Stimulated activated CD8-positive, alpha-beta memory T cell treated with anti-CD3 and anti-CD28 coated beads, Interleukin-2, amount 100 ng/mL, for 48 hours (primary cell): ENCODE measurements around the gene NTSR1.

Experiments used
- DNase-seq, 2 donors: peaks; one replicate each; pipeline ENCODE4 v3.0.0-alpha.2; 2020; ENCODE audit warnings: low read depth in 2 of 2

Gene NTSR1

DNA sequence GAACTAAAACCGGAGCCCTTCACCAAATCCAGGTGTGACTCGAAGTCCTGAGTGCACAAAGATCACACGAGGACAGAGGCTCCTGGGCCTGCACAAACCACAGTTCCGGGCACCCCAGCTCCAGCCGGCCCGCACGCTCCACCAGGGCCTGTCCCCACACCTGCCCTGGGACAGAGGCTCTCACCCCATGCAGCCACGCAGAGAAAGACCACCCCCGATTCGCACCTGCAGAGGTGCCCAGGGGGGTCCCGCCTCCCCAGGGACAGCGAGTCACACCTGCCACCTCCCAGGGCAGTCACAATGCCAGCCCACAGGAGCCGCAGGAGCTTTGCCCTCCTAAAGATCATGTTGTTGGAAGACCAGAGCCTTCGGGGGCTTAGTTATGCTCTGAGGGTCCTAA is 62.3 kb downstream of the NTSR1 start:
- no peak for DNase-seq

GRCh38 chr20:62771396-62772102 is 62.9 kb downstream of the NTSR1 start:
- no peak for DNase-seq

GRCh38 chr20:62772103-62772611 is 63.5 kb downstream of the NTSR1 start:
- DNase-seq, result no peak

DNA sequence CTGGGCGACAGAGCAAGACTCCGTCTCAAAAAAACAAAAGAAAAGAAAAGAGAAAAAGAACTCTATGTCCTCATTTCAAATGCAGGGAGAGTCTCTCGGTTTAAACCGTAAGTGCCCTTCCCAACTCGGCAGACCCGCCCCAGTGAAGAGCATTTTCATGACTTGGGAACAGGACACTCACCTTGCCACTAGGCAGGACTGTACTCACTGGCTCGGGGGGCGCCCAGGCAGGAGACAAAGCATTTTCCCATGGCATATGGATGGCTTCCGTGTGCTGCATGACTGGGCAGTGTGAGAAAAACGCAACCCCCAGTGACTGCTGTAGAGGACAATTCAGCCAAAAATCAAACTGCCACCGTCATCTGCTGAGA is 64.0 kb downstream of the NTSR1 start:
- no peak for DNase-seq

DNA sequence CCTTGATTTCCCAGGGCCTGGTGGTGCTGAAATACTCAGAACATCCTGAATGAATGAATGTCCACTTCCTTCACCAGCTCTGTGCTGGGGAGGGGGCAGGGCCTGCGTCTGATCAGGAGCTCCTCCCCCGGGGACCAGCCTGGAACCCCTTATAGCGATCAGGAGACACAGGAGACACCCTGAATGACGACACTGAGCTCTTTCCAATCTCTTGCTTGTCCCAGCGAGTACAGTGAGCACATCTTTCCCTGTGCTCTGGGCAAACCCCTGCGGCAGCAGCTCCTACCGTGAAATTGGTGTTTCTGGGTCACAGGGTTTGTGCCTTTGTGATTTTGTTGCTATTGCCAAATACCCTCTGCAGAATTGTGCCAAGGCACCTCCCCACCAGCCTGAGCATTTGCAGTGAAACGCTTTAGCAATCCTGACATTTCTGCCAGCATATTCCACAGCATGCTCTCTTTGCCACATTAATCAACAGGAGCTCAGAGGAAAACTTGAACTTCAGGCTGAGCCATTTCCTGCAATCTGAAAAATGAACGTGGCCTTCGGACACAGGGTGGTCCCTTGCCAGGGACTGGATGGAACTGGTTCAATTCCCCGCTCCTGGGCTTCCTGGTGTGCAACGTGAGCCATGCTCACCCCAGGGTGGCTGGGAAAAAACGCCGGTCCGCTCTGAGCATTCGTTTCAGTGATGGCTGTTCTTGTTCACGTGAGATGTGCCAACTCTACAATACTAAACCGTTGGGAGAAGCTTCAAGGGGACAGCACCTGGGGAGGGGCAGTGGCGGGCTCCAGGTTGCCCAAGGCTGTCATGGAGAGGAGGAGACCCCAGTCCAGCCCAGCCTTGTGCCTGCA is 64.6 kb downstream of the NTSR1 start:
- DNase-seq, result no peak

DNA sequence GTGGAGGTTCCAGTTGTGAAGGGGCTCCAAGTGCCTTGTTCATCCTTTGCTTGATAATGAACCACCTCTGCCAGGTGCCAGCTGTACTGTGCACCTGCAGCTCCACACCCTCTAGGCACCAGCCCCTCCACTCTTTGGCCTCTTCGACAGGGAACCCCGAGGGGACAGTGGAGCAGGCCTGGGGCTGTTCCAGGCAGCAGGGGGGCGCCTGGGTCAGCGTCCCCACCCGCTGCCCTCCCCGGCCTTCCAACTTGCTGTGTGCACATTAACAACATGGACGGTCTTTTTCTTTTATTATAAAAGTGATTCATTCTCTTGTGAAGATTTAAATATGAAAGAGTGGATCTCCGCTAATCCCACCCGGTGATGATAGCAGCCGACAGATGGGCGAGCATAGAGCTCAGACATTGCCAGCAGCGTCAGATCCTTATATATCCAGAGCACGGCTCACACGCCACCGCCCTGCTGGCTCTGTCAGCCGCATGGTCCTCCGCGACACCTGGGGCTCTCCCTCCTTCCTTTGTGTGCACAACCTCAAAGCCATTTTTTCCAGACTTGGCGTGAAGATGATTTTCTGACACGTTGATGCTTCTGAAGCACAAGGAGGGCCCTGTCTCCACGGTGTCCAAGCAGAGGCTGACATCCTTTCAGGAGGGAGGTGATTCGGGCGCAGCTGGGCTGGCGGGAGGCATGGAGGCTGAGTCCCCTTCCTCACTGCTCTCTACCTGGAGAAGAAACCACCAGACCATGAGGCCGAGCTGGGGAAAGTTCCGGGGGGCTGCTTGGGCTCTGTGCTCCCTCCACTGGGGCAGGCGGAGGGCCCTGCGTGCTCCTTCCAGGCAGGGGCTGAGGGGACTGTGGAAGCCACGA is 65.4 kb downstream of the NTSR1 start:
- no peak for DNase-seq

- no peak for DNase-seq
Observed at GRCh38 chr20:62774762-62775161, 66.1 kb downstream of the NTSR1 start.

- no peak for DNase-seq
Observed at GRCh38 chr20:62775206-62775605, 66.6 kb downstream of the NTSR1 start.

DNA sequence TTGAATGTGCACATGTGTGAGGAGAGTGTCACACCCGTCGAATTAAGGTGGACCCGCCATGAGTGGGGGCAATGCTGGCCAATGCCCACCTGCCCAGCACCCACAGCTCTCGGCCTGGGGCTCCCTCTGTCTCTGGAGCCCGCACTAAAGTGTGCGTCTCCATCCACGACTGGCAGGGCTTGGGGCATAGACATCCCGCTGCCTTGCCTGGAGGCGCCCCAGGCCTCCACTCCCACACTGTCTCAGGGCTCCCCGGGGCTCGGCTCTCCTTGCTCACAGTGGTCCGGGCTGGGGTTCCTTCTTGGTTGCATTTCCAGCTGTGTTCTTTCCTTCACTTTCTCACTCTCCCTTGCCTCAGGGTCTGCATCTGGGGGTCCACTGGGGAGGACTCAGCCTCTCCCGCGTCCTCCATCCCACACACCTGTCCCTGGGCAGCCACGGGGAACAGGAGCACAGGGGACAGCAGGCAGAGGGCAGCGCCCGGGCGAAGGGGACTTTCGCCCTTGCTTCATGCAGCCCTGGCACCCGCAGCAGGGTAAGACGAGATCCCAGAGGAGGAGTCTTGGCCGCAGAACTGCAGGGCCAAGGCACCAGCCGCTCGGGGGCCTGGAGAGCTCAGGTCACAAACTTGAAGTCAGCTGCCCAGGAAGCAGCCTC is 67.5 kb downstream of the NTSR1 start:
- DNase-seq, result no peak

- DNase-seq, result peak; percentile 45 to 50
Observed at GRCh38 chr20:62776692-62777527, 68.3 kb downstream of the NTSR1 start.

- no peak for DNase-seq
Observed at GRCh38 chr20:62777528-62777830, 68.8 kb downstream of the NTSR1 start.

DNA sequence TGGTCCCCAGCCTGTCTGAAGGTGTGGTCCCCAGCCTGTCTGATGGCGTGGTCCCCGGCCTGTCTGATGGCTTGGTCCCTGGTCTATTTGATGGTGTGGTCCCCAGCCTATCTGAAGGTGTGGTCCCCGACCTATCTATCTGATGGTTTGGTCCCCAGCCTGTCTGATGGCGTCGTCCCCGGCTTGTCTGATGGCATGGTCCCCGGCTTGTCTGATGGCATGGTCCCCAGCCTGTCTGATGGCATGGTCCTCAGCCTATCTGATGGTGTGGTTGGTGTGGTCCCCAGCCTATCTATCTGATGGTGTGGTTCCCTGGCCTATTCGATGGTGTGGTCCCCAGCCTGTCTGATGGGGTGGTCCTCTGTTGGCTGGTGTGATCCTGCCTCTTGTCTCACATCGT is 69.4 kb downstream of the NTSR1 start:
- DNase-seq, result no peak

DNA sequence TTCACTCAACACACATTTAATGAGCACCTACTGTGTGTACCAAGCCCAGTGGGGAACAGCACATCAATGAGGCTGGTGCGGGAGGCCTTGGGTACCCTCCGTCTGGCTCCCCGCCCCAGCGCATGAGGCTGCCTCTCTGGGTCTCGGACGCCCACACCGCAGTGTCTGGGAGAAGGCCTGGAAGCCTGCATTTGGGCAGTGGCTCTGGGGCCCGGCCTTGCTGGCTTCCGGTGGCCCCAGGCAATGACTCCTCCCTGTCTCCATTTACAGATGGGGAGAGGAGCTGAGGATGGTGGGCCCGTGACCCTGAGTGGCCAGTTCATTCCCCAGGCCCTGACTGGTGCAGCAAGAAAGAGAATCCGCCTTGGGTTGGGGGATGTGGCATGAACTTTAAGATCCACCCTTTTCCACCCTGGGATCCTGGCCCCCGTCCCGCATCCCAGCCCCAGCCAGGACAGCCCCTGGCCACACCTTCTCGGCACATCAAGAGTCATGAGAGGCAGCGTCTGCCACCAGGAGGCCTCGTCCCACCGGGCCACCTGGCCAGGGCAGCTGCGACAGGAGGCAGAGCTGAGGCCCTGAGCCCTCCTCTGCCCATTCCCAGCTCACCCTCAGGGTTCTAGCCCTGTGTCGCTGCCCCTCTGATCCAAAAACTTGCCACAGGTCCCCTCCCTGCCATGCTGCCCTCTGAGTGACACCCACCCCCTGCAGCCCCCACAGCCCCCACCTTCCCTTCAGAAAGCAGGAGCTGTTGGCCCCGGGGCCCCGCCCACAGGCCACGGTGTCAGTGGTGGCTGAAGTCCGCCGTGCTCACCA is 70.2 kb downstream of the NTSR1 start:
- no peak for DNase-seq

- no peak for DNase-seq
Observed at GRCh38 chr20:62779417-62779685, 70.7 kb downstream of the NTSR1 start.

GRCh38 chr20:62780204-62780603 is 71.6 kb downstream of the NTSR1 start:
- no peak for DNase-seq

GRCh38 chr20:62780696-62781095 is 72.1 kb downstream of the NTSR1 start:
- DNase-seq, result no peak

DNA sequence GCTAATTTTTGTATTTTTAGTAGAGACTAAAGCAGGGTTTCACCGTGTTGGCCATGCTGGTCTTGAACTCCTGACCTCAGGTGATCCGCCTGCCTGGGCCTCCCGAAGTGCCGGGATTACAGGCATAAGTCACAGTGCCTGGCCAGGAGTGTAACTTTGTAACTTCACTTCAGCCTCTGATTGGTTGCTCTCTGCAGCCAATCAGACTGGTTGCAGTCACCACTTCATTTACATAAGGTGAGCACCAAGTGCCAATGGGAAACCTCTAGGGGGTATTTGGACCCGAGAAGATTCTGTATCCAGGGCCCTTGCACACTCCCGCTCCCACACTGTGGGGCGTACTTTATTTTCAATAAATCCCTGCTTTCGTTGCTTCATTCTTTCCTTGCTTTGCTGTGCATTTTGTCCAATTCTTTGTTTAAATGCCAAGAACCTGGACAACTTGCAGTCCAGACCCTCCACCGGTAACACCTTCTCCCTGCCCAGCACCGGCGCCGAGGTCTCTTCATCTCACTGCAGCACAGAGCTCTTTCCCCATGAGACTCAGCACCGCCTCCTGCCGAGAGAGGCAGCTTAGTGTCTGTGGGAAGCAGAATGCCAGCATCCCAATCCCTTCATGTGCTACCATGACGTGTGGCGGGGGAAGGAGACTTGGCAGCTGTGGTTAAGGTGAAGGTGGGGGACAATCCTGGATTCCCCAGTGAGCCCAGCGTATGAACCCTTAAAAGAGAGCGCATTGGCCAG is 73.7 kb downstream of the NTSR1 start:
- DNase-seq, result no peak

GRCh38 chr20:62782893-62783278 is 74.2 kb downstream of the NTSR1 start:
- DNase-seq, result no peak

- no peak for DNase-seq
Observed at GRCh38 chr20:62784497-62784896, 75.9 kb downstream of the NTSR1 start.

- DNase-seq, result no peak
Observed at GRCh38 chr20:62785393-62785792, 76.8 kb downstream of the NTSR1 start.
